Measurements from ENCODE around the gene MYPN.

Gene MYPN

GRCh38 chr10:68106656-68107055 lies 2.6 kb upstream of the MYPN start:
- ATAC-seq (ENCODE audit: low read depth) (no peak), DNase-seq (ENCODE audit: low spot score in 2 of 2) (no peak)
- no peaks in the 10 kb centered on the region for H3K4me1 Mint-ChIP-seq
- no peaks in the 10 kb centered on the region for H3K36me3 Mint-ChIP-seq
- no peaks in the 10 kb centered on the region for H3K27me3 Mint-ChIP-seq
- H3K9me3 Mint-ChIP-seq, result no peaks in the 10 kb centered on the region
- no peak overlapping the region for H3K4me3 Mint-ChIP-seq
- no peak overlapping the region for H3K27ac Mint-ChIP-seq

- H3K9me3 Mint-ChIP-seq, result no peaks in the 10 kb centered on the region
- H3K27ac Mint-ChIP-seq, result no peak overlapping the region
- no peaks in the 10 kb centered on the region for H3K27me3 Mint-ChIP-seq
- DNase-seq (ENCODE audit: low spot score in 2 of 2) (no peak), ATAC-seq (ENCODE audit: low read depth) (no peak)
- no peak overlapping the region for H3K4me3 Mint-ChIP-seq
- H3K4me1 Mint-ChIP-seq, result no peaks in the 10 kb centered on the region
- no peaks in the 10 kb centered on the region for H3K36me3 Mint-ChIP-seq
Observed at GRCh38 chr10:68107651-68108050, 1.6 kb upstream of the MYPN start.

- H3K4me3 Mint-ChIP-seq, result no peak overlapping the region
- no peak overlapping the region for H3K27ac Mint-ChIP-seq
- H3K9me3 Mint-ChIP-seq, result no peaks in the 10 kb centered on the region
- ATAC-seq (ENCODE audit: low read depth) (no peak), DNase-seq (ENCODE audit: low spot score in 2 of 2) (no peak)
- H3K27me3 Mint-ChIP-seq, result no peaks in the 10 kb centered on the region
- no peaks in the 10 kb centered on the region for H3K4me1 Mint-ChIP-seq
- H3K36me3 Mint-ChIP-seq, result no peaks in the 10 kb centered on the region
Observed at GRCh38 chr10:68108051-68108450, 1.2 kb upstream of the MYPN start.

- no peak for ATAC-seq (ENCODE audit: low read depth)
- Mint-ChIP-seq H3K4me1 (no peaks in the 10 kb centered on the region), H3K9me3 (no peaks in the 10 kb centered on the region)
Observed at GRCh38 chr10:68108653-68109052, 635 bp upstream of the MYPN start.

GRCh38 chr10:68110027-68110426 lies 739 bp downstream of the MYPN start:
- Mint-ChIP-seq H3K4me3 (no peak overlapping the region), H3K36me3 (no peaks in the 10 kb centered on the region), H3K4me1 (no peaks in the 10 kb centered on the region), H3K27ac (no peak overlapping the region), H3K27me3 (no peaks in the 10 kb centered on the region), H3K9me3 (no peaks in the 10 kb centered on the region)
- ATAC-seq (ENCODE audit: low read depth) (no peak), DNase-seq (ENCODE audit: low spot score in 2 of 2) (no peak)

More at GRCh38 chr10:68108653-68109052, 635 bp upstream of the MYPN start:
- Mint-ChIP-seq H3K27me3 (no peaks in the 10 kb centered on the region), H3K36me3 (no peaks in the 10 kb centered on the region), H3K27ac (no peak overlapping the region), H3K4me3 (no peak overlapping the region)
- DNase-seq (ENCODE audit: low spot score in 2 of 2), result no peak

GRCh38 chr10:68111584-68111983 lies 2.3 kb downstream of the MYPN start:
- Mint-ChIP-seq H3K4me3 (no peak overlapping the region), H3K36me3 (no peaks in the 10 kb centered on the region), H3K9me3 (no peaks in the 10 kb centered on the region), H3K27me3 (peaks cover 6% of the 10 kb centered on the region), H3K27ac (no peak overlapping the region), H3K4me1 (no peaks in the 10 kb centered on the region)
- no peak for DNase-seq (ENCODE audit: low spot score in 2 of 2)
- ATAC-seq (ENCODE audit: low read depth), result no peak

- Mint-ChIP-seq H3K4me3 (no peak overlapping the region), H3K4me1 (no peaks in the 10 kb centered on the region), H3K9me3 (no peaks in the 10 kb centered on the region), H3K27ac (no peak overlapping the region), H3K27me3 (peaks cover 6% of the 10 kb centered on the region), H3K36me3 (no peaks in the 10 kb centered on the region)
- ATAC-seq (ENCODE audit: low read depth) (no peak), DNase-seq (ENCODE audit: low spot score in 2 of 2) (no peak)
Observed at GRCh38 chr10:68112837-68113236, 3.5 kb downstream of the MYPN start.

GRCh38 chr10:68118657-68119056 lies 9.4 kb downstream of the MYPN start:
- Mint-ChIP-seq H3K27me3 (peaks cover 6% of the 10 kb centered on the region), H3K27ac (no peak overlapping the region), H3K4me3 (no peak overlapping the region), H3K4me1 (peaks cover 3% of the 10 kb centered on the region), H3K9me3 (no peaks in the 10 kb centered on the region), H3K36me3 (no peaks in the 10 kb centered on the region)
- DNase-seq (ENCODE audit: low spot score in 2 of 2) (no peak), ATAC-seq (ENCODE audit: low read depth) (no peak)

GRCh38 chr10:68121020-68121743 lies 11.9 kb downstream of the MYPN start:
- H3K9me3 Mint-ChIP-seq, result no peaks in the 10 kb centered on the region

GRCh38 chr10:68121852-68122251 lies 12.6 kb downstream of the MYPN start:
- no peak for ATAC-seq (ENCODE audit: low read depth)
- Mint-ChIP-seq H3K4me3 (no peak overlapping the region), H3K27ac (no peak overlapping the region), H3K27me3 (no peaks in the 10 kb centered on the region), H3K4me1 (peaks cover 3% of the 10 kb centered on the region), H3K9me3 (no peaks in the 10 kb centered on the region), H3K36me3 (no peaks in the 10 kb centered on the region)
- no peak for DNase-seq (ENCODE audit: low spot score in 2 of 2)

More at GRCh38 chr10:68121020-68121743, 11.9 kb downstream of the MYPN start:
- DNase-seq (ENCODE audit: low spot score in 2 of 2), result no peak
- peaks cover 3% of the 10 kb centered on the region for H3K4me1 Mint-ChIP-seq
- no peaks in the 10 kb centered on the region for H3K36me3 Mint-ChIP-seq
- H3K27me3 Mint-ChIP-seq, result no peaks in the 10 kb centered on the region
- no peak overlapping the region for H3K27ac Mint-ChIP-seq
- H3K4me3 Mint-ChIP-seq, result no peak overlapping the region
- ATAC-seq (ENCODE audit: low read depth), result no peak

GRCh38 chr10:68124718-68125117 lies 15.4 kb downstream of the MYPN start:
- no peak for ATAC-seq (ENCODE audit: low read depth)
- Mint-ChIP-seq H3K27ac (no peak overlapping the region), H3K4me1 (no peaks in the 10 kb centered on the region), H3K27me3 (no peaks in the 10 kb centered on the region), H3K4me3 (no peak overlapping the region), H3K36me3 (no peaks in the 10 kb centered on the region), H3K9me3 (no peaks in the 10 kb centered on the region)
- no peak for DNase-seq (ENCODE audit: low spot score in 2 of 2)

- ATAC-seq (ENCODE audit: low read depth) (no peak), DNase-seq (ENCODE audit: low spot score in 2 of 2) (no peak)
- no peaks in the 10 kb centered on the region for H3K36me3 Mint-ChIP-seq
- H3K27ac Mint-ChIP-seq, result no peak overlapping the region
- H3K9me3 Mint-ChIP-seq, result no peaks in the 10 kb centered on the region
- H3K4me1 Mint-ChIP-seq, result no peaks in the 10 kb centered on the region
- H3K27me3 Mint-ChIP-seq, result no peaks in the 10 kb centered on the region
- H3K4me3 Mint-ChIP-seq, result no peak overlapping the region
Observed at GRCh38 chr10:68125772-68126171, 16.5 kb downstream of the MYPN start.

- Mint-ChIP-seq H3K4me3 (no peak overlapping the region), H3K4me1 (no peaks in the 10 kb centered on the region), H3K27me3 (no peaks in the 10 kb centered on the region), H3K36me3 (no peaks in the 10 kb centered on the region), H3K9me3 (no peaks in the 10 kb centered on the region), H3K27ac (no peak overlapping the region)
- no peak for DNase-seq (ENCODE audit: low spot score in 2 of 2)
- no peak for ATAC-seq (ENCODE audit: low read depth)
Observed at GRCh38 chr10:68128015-68128414, 18.7 kb downstream of the MYPN start.

- Mint-ChIP-seq H3K27ac (no peak overlapping the region), H3K4me3 (no peak overlapping the region), H3K27me3 (peaks cover 1% of the 10 kb centered on the region), H3K4me1 (no peaks in the 10 kb centered on the region), H3K9me3 (no peaks in the 10 kb centered on the region), H3K36me3 (no peaks in the 10 kb centered on the region)
- DNase-seq (ENCODE audit: low spot score in 2 of 2) (no peak), ATAC-seq (ENCODE audit: low read depth) (no peak)
Observed at GRCh38 chr10:68132391-68132790, 23.1 kb downstream of the MYPN start.

GRCh38 chr10:68133523-68133922 lies 24.2 kb downstream of the MYPN start:
- no peak for DNase-seq (ENCODE audit: low spot score in 2 of 2)
- ATAC-seq (ENCODE audit: low read depth), result no peak
- Mint-ChIP-seq H3K36me3 (no peaks in the 10 kb centered on the region), H3K4me1 (no peaks in the 10 kb centered on the region), H3K4me3 (no peak overlapping the region), H3K9me3 (no peaks in the 10 kb centered on the region), H3K27me3 (peaks cover 1% of the 10 kb centered on the region), H3K27ac (no peak overlapping the region)
